Measurements from ENCODE around the gene C2orf68. TPM values are rescaled to one million over a fixed set of nuclear protein-coding genes. Genes with fewer than 3 reads are reported as not detected.
"Not testable (repeated sequence)": the region's sequence is repeated elsewhere in the genome, so short reads cannot be mapped to it uniquely, and the experiment has no call there.

C2orf68 gene
- total and polyA plus RNA-seq, 2 donors (not counting 1 experiment from before 2014, with no cell fraction given): 15.4 to 26.1 TPM

- TF ChIP-seq EZH2 (IDR thresholded peaks at IDR 0.05; ENCODE audit: low read length, missing control alignments) (no peak), CTCF (conservative IDR thresholded peaks at IDR 0.05 in 1 of 2, IDR thresholded peaks at IDR 0.05 in 1 of 2; ENCODE audit: low read depth in 1 of 2, low read length in 2 of 2) (no peak)
- Histone ChIP-seq H3K79me2 (ENCODE audit: control insufficient read depth, insufficient read depth, low read length) (peaks cover 11% of the 10 kb centered on the region), H3K36me3 (ENCODE audit: control insufficient read depth, insufficient read depth, low read length) (peaks cover 27% of the 10 kb centered on the region), H2AFZ (ENCODE audit: low read length) (no peak overlapping the region), H3K27me3 (ENCODE audit: control insufficient read depth, insufficient read depth, low read length) (no peaks in the 10 kb centered on the region), H3K4me2 (ENCODE audit: extremely low read depth, insufficient read depth, low read length) (no peak overlapping the region), H3K9ac (ENCODE audit: insufficient read depth, low read length) (no peak overlapping the region), H3K4me3 (replicated peaks in 1 of 4; ENCODE audit: control extremely low read depth in 1 of 4, insufficient read depth in 1 of 4, low read depth in 3 of 4, low read length in 4 of 4) (no peak overlapping the region), H4K20me1 (ENCODE audit: control insufficient read depth, extremely low read depth, insufficient read depth, low read length) (no peaks in the 10 kb centered on the region), H3K9me3 (ENCODE audit: control insufficient read depth, insufficient read depth, low read depth, low read length) (no peaks in the 10 kb centered on the region), H3K4me1 (ENCODE audit: control insufficient read depth, extremely low read depth, insufficient read depth, low read length) (no peaks in the 10 kb centered on the region), H3K27ac (ENCODE audit: insufficient read depth, low read length) (no peak overlapping the region)
- no peak for DNase-seq (ENCODE audit: low read depth in 2 of 2)
These were observed 12.1 kb upstream of the C2orf68 start for GRCh38 chr2:85623991-85624390.

- no peaks in the 10 kb centered on the region for H3K9me3 ChIP-seq (ENCODE audit: control insufficient read depth, insufficient read depth, low read depth, low read length)
- DNase-seq (ENCODE audit: low read depth in 2 of 2): no peak
- TF ChIP-seq EZH2 (IDR thresholded peaks at IDR 0.05; ENCODE audit: low read length, missing control alignments) (no peak), CTCF (conservative IDR thresholded peaks at IDR 0.05 in 1 of 2, IDR thresholded peaks at IDR 0.05 in 1 of 2; ENCODE audit: low read depth in 1 of 2, low read length in 2 of 2) (no peak)
- no peak overlapping the region for H2AFZ ChIP-seq (ENCODE audit: low read length)
- peaks cover 3% of the 10 kb centered on the region for H4K20me1 ChIP-seq (ENCODE audit: control insufficient read depth, extremely low read depth, insufficient read depth, low read length)
- peaks cover 36% of the 10 kb centered on the region for H3K79me2 ChIP-seq (ENCODE audit: control insufficient read depth, insufficient read depth, low read length)
- H3K4me1 ChIP-seq (ENCODE audit: control insufficient read depth, extremely low read depth, insufficient read depth, low read length): peaks cover 10% of the 10 kb centered on the region
- H3K36me3 ChIP-seq (ENCODE audit: control insufficient read depth, insufficient read depth, low read length): peaks cover 23% of the 10 kb centered on the region
- H3K9ac ChIP-seq (ENCODE audit: insufficient read depth, low read length): no peak overlapping the region
- H3K4me3 ChIP-seq (replicated peaks in 1 of 4; ENCODE audit: control extremely low read depth in 1 of 4, insufficient read depth in 1 of 4, low read depth in 3 of 4, low read length in 4 of 4): no peak overlapping the region
- H3K27me3 ChIP-seq (ENCODE audit: control insufficient read depth, insufficient read depth, low read length): no peaks in the 10 kb centered on the region
- no peak overlapping the region for H3K27ac ChIP-seq (ENCODE audit: insufficient read depth, low read length)
- H3K4me2 ChIP-seq (ENCODE audit: extremely low read depth, insufficient read depth, low read length): no peak overlapping the region
These were observed 9.5 kb upstream of the C2orf68 start for GRCh38 chr2:85621338-85621737.

GRCh38 chr2:85619617-85620016 is 7.8 kb upstream of the C2orf68 start:
- Histone ChIP-seq H3K4me1 (ENCODE audit: control insufficient read depth, extremely low read depth, insufficient read depth, low read length) (peaks cover 10% of the 10 kb centered on the region), H3K27ac (ENCODE audit: insufficient read depth, low read length) (no peak overlapping the region), H3K4me2 (ENCODE audit: extremely low read depth, insufficient read depth, low read length) (no peak overlapping the region), H4K20me1 (ENCODE audit: control insufficient read depth, extremely low read depth, insufficient read depth, low read length) (peaks cover 3% of the 10 kb centered on the region), H3K4me3 (replicated peaks in 1 of 4; ENCODE audit: control extremely low read depth in 1 of 4, insufficient read depth in 1 of 4, low read depth in 3 of 4, low read length in 4 of 4) (no peak overlapping the region), H3K79me2 (ENCODE audit: control insufficient read depth, insufficient read depth, low read length) (peaks cover 39% of the 10 kb centered on the region), H3K27me3 (ENCODE audit: control insufficient read depth, insufficient read depth, low read length) (no peaks in the 10 kb centered on the region), H3K9ac (ENCODE audit: insufficient read depth, low read length) (no peak overlapping the region), H3K9me3 (ENCODE audit: control insufficient read depth, insufficient read depth, low read depth, low read length) (no peaks in the 10 kb centered on the region), H3K36me3 (ENCODE audit: control insufficient read depth, insufficient read depth, low read length) (peaks cover 20% of the 10 kb centered on the region), H2AFZ (ENCODE audit: low read length) (no peak overlapping the region)
- DNase-seq (ENCODE audit: low read depth in 2 of 2): no peak
- TF ChIP-seq EZH2 (IDR thresholded peaks at IDR 0.05; ENCODE audit: low read length, missing control alignments) (no peak), CTCF (conservative IDR thresholded peaks at IDR 0.05 in 1 of 2, IDR thresholded peaks at IDR 0.05 in 1 of 2; ENCODE audit: low read depth in 1 of 2, low read length in 2 of 2) (no peak)

- H3K27ac ChIP-seq (ENCODE audit: insufficient read depth, low read length); H4K20me1 ChIP-seq (ENCODE audit: control insufficient read depth, extremely low read depth, insufficient read depth, low read length); DNase-seq (ENCODE audit: low read depth in 2 of 2); H3K36me3 ChIP-seq (ENCODE audit: control insufficient read depth, insufficient read depth, low read length); H3K9me3 ChIP-seq (ENCODE audit: control insufficient read depth, insufficient read depth, low read depth, low read length); H3K9ac ChIP-seq (ENCODE audit: insufficient read depth, low read length); H3K27me3 ChIP-seq (ENCODE audit: control insufficient read depth, insufficient read depth, low read length); H3K4me1 ChIP-seq (ENCODE audit: control insufficient read depth, extremely low read depth, insufficient read depth, low read length); H2AFZ ChIP-seq (ENCODE audit: low read length): not testable (repeated sequence)
- Histone ChIP-seq H3K4me3 (replicated peaks in 1 of 4; ENCODE audit: control extremely low read depth in 1 of 4, insufficient read depth in 1 of 4, low read depth in 3 of 4, low read length in 4 of 4) (peak overlapping the region; percentile 72 to 91 (median 83)), H3K4me2 (ENCODE audit: extremely low read depth, insufficient read depth, low read length) (peak overlapping the region; percentile 86), H3K79me2 (ENCODE audit: control insufficient read depth, insufficient read depth, low read length) (peaks cover 39% of the 10 kb centered on the region)
These were observed 5.9 kb upstream of the C2orf68 start for GRCh38 chr2:85617723-85618122.
